Kidney (tissue), 14 donors: ENCODE data around the gene XPO4. TPM values are rescaled to one million over a fixed set of nuclear protein-coding genes. Genes with fewer than 3 reads are reported as not detected.

ENCODE experiments used
- DNase-seq, 5 donors: peaks; one replicate each; pipeline ENCODE4 v3.0.0-alpha.2; 2013 to 2020
- FAIRE-seq: peaks from 2 replicates; lab custom pipeline; 2012; peaks lifted over from hg19 to GRCh38; lab: Jason Lieb, UNC
- H3K27ac ChIP-seq, 2 donors: one replicate each; pipeline ENCODE4 v1.7.0; 2013; ENCODE audit warnings: low read depth in 2 of 2, low read length in 2 of 2, inconsistent platforms in 1 of 2
- H3K27me3 ChIP-seq: one replicate; pipeline ENCODE4 v1.7.1; 2013; ENCODE audit warnings: low read length, inconsistent platforms; ENCODE audit not compliant: control insufficient read depth, insufficient read depth
- H3K36me3 ChIP-seq, 3 donors: one replicate each; pipeline versions ENCODE4 v1.7.0 to v1.7.1; 2013; ENCODE audit warnings: low read length in 3 of 3, control low read depth in 1 of 3, inconsistent platforms in 1 of 3; ENCODE audit not compliant: insufficient read depth in 3 of 3, control insufficient read depth in 2 of 3
- H3K4me1 ChIP-seq, 3 donors: one replicate each; pipeline versions ENCODE4 v1.7.0 to v1.7.1; 2013; ENCODE audit warnings: low read length in 3 of 3, inconsistent platforms in 1 of 3, low read depth in 1 of 3; ENCODE audit not compliant: control insufficient read depth in 2 of 3, insufficient read depth in 2 of 3
- H3K4me3 ChIP-seq, 3 donors: one replicate each; pipeline versions ENCODE4 v1.7.0 to v1.8.1; 2013; ENCODE audit warnings: low read length in 3 of 3, control low read depth in 1 of 3, inconsistent platforms in 1 of 3
- H3K9ac ChIP-seq, 3 donors: one replicate each; pipeline versions ENCODE4 v1.7.0 to v1.7.1; 2013; ENCODE audit warnings: low read length in 3 of 3, control low read depth in 1 of 3, inconsistent platforms in 1 of 3
- H3K9me3 ChIP-seq, 3 donors: one replicate each; pipeline versions ENCODE4 v1.7.0 to v1.7.1; 2013; ENCODE audit warnings: low read length in 3 of 3, control low read depth in 1 of 3, inconsistent platforms in 1 of 3; ENCODE audit not compliant: control insufficient read depth in 2 of 3, insufficient read depth in 1 of 3
- CTCF ChIP-seq: IDR thresholded peaks from 3 replicates; pipeline ENCODE4 v1.5.1; 2012; ENCODE audit warnings: mild to moderate bottlenecking, moderate library complexity, borderline replicate concordance; ENCODE audit not compliant: insufficient read depth; ENCODE audit errors: extremely low read depth
- intact Hi-C: fragments of 100-400 bp; cut with DNase I; formaldehyde crosslinking; loops from one replicate; pipeline ENCODE4 v1.11.1; 2022
- polyA plus RNA-seq: library from polyadenylated mRNA; stranded (reverse); fragments of 350-450 nt; fragmentation: Illumina TruSeq; extraction: RNeasy Lipid Tissue Mini Kit (QIAGEN cat#74804); gene quantifications from one replicate; pipeline ENCODE4 v1.2.3, GENCODE V29; 2014; ENCODE audit warnings: low read depth, low replicate concordance; ENCODE audit not compliant: insufficient read depth
- total RNA-seq: library from RNA; stranded (reverse); fragmentation: NEBNext Ultra II Directional; extraction: Animal tissue kit (Norgen Biotek cat#: 25700); gene quantifications from one replicate; pipeline ENCODE4 v1.2.1, GENCODE V29; 2021
- donor health status: control.
- donor health status: control.
- donor health status: control.
- donor health status: control.
- donor health status: control.
- donor health status: DM: yes; HTN: yes; CAD: no.
- donor health status: Normal renal cell carcinoma (clear cell type).

Gene XPO4
- total and polyA plus RNA-seq, 2 donors from 2014 or later, result 3.3 to 17.4 TPM

DNA sequence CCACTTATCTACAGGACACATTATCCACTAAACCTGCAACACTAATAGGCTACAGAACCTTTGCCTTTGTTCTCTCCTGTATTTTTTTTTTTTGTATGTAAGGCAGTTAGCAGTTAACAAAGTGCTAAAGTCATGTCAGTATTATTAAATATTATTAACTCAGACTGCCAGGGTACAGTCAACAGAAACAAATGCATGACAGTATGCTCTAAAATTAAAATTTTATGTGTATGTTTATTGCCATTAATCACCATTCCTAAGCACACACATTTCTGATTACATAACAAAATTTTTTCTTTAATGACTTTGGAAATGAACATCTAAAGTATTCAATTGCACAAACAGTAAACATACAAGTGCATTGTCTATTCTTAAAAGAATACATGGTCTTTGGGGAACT is 41.7 kb downstream of the XPO4 start:
- Histone ChIP-seq H3K9me3 (no peaks in the 10 kb centered on the region), H3K27me3 (no peaks in the 10 kb centered on the region), H3K9ac (no peak overlapping the region), H3K4me1 (peaks cover 0 to 7% (median 0%) of the 10 kb centered on the region in 3 donors), H3K27ac (no peak overlapping the region), H3K4me3 (no peak overlapping the region), H3K36me3 (peaks cover 0 to 8% (median 0%) of the 10 kb centered on the region in 3 donors)
- intact Hi-C loops, result no loop called here
- DNase-seq (no peak), FAIRE-seq (no peak)
- TF ChIP-seq CTCF, result no peak

DNA sequence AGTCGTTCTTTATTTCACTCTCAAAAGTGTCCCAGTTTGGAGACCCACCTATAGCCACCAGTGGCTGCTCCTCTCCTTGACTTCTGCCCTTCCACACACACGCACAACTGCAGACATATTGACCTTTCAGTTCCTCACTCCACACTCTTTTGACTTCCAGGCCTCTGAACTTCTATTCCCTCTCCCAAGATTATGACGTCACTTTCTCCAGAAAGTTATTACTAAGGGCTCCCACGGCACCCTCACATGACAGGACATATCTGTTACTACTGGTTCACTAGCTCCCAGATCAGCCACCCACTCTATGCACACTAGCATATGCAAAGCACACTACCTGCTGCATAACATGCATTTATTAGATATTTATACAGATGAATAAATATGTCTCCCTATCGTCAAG is 45.9 kb downstream of the XPO4 start:
- no peak for TF ChIP-seq CTCF
- no peak overlapping the region for H3K27ac ChIP-seq
- no peaks in the 10 kb centered on the region for H3K27me3 ChIP-seq
- H3K9ac ChIP-seq, result no peak overlapping the region
- DNase-seq (no peak), FAIRE-seq (no peak)
- intact Hi-C loops, result no loop called here
- H3K4me3 ChIP-seq, result no peak overlapping the region
- H3K9me3 ChIP-seq, result no peaks in the 10 kb centered on the region
- no peaks in the 10 kb centered on the region for H3K4me1 ChIP-seq
- peaks cover 0 to 8% (median 0%) of the 10 kb centered on the region in 3 donors for H3K36me3 ChIP-seq

GRCh38 chr13:20851844-20852402 is 50.6 kb downstream of the XPO4 start:
- Histone ChIP-seq H3K4me1 (peaks cover 0 to 3% (median 0%) of the 10 kb centered on the region in 3 donors), H3K27ac (no peak overlapping the region), H3K9ac (no peak overlapping the region), H3K4me3 (no peak overlapping the region), H3K27me3 (no peaks in the 10 kb centered on the region), H3K9me3 (no peaks in the 10 kb centered on the region), H3K36me3 (no peaks in the 10 kb centered on the region)
- TF ChIP-seq CTCF, result no peak
- intact Hi-C loops, result no loop called here
- FAIRE-seq, result no peak
- DNase-seq, result no peak

DNA sequence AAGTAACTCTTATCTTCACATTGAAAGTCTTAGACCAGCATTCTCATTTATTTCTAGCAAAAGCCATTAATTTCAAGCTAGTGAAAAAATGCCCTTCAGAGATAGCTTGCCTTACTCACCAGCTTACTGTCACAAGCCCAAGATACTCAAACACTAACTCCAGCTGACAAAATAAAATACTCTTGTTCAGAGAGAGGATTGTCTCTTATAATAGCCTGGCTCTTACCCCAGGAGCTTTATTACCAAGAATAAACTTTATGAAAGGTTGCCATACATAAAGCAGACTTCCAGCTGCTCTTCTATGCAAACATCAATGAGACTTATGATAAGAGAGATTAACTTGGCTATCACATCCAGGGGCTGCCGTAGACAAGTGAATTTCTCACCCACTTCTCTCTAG is 53.6 kb downstream of the XPO4 start:
- FAIRE-seq (no peak), DNase-seq (no peak)
- Histone ChIP-seq H3K4me3 (no peak overlapping the region), H3K27ac (no peak overlapping the region), H3K4me1 (peaks cover 0 to 3% (median 0%) of the 10 kb centered on the region in 3 donors), H3K36me3 (no peaks in the 10 kb centered on the region), H3K9me3 (no peaks in the 10 kb centered on the region), H3K9ac (no peak overlapping the region), H3K27me3 (no peaks in the 10 kb centered on the region)
- intact Hi-C loops, result no loop called here
- TF ChIP-seq CTCF, result no peak
